ENCODE data around the gene SPON1.

SPON1 gene

GRCh38 chr11:14054116-14055107 lies 91.9 kb downstream of the SPON1 start:
- H3K9me3 ChIP-seq (ENCODE audit: control insufficient read depth, insufficient read depth, low read length), result no peaks in the 10 kb centered on the region; the same call in 1 of the 2 replicates
- no peak overlapping the region for H3K9ac ChIP-seq (ENCODE audit: low read depth, low read length)
- H3K36me3 ChIP-seq (ENCODE audit: insufficient read depth, low read length), result no peaks in the 10 kb centered on the region
- no peaks in the 10 kb centered on the region for H3K4me1 ChIP-seq (ENCODE audit: insufficient read depth, low read length)

GRCh38 chr11:14055936-14056335 lies 93.4 kb downstream of the SPON1 start:
- Histone ChIP-seq H3K4me1 (ENCODE audit: insufficient read depth, low read length) (0 out of 2 replicates have a peak, but pooled peaks cover 7% of the 10 kb centered on the region), H3K36me3 (ENCODE audit: insufficient read depth, low read length) (no peaks in the 10 kb centered on the region), H3K9ac (ENCODE audit: low read depth, low read length) (no peak overlapping the region), H3K9me3 (ENCODE audit: control insufficient read depth, insufficient read depth, low read length) (no peaks in the 10 kb centered on the region; the same call in 1 of the 2 replicates)

- no peaks in the 10 kb centered on the region for H3K36me3 ChIP-seq (ENCODE audit: insufficient read depth, low read length)
- H3K9me3 ChIP-seq (ENCODE audit: control insufficient read depth, insufficient read depth, low read length), result no peaks in the 10 kb centered on the region; the same call in 1 of the 2 replicates
- H3K9ac ChIP-seq (ENCODE audit: low read depth, low read length), result no peak overlapping the region
- H3K4me1 ChIP-seq (ENCODE audit: insufficient read depth, low read length), result peaks cover 11% of the 10 kb centered on the region; the same call in 1 of the 2 replicates
Observed at GRCh38 chr11:14058061-14058460, 95.5 kb downstream of the SPON1 start.

- Histone ChIP-seq H3K36me3 (ENCODE audit: insufficient read depth, low read length) (no peaks in the 10 kb centered on the region), H3K9me3 (ENCODE audit: control insufficient read depth, insufficient read depth, low read length) (no peaks in the 10 kb centered on the region), H3K4me1 (ENCODE audit: insufficient read depth, low read length) (peaks cover 11% of the 10 kb centered on the region; the same call in 1 of the 2 replicates), H3K9ac (ENCODE audit: low read depth, low read length) (no peak overlapping the region)
Observed at GRCh38 chr11:14059491-14059890, 97.0 kb downstream of the SPON1 start.

- H3K9ac ChIP-seq (ENCODE audit: low read depth, low read length), result no peak overlapping the region
- H3K4me1 ChIP-seq (ENCODE audit: insufficient read depth, low read length), result peaks cover 11% of the 10 kb centered on the region; the same call in 1 of the 2 replicates
- no peaks in the 10 kb centered on the region for H3K9me3 ChIP-seq (ENCODE audit: control insufficient read depth, insufficient read depth, low read length)
- no peaks in the 10 kb centered on the region for H3K36me3 ChIP-seq (ENCODE audit: insufficient read depth, low read length)
Observed at GRCh38 chr11:14061721-14062120, 99.2 kb downstream of the SPON1 start.

- H3K4me1 ChIP-seq (ENCODE audit: insufficient read depth, low read length), result peaks cover 6% of the 10 kb centered on the region; the same call in 1 of the 2 replicates
- no peaks in the 10 kb centered on the region for H3K9me3 ChIP-seq (ENCODE audit: control insufficient read depth, insufficient read depth, low read length)
- no peak overlapping the region for H3K9ac ChIP-seq (ENCODE audit: low read depth, low read length)
- H3K36me3 ChIP-seq (ENCODE audit: insufficient read depth, low read length), result no peaks in the 10 kb centered on the region
Observed at GRCh38 chr11:14065141-14065540, 102.6 kb downstream of the SPON1 start.

DNA sequence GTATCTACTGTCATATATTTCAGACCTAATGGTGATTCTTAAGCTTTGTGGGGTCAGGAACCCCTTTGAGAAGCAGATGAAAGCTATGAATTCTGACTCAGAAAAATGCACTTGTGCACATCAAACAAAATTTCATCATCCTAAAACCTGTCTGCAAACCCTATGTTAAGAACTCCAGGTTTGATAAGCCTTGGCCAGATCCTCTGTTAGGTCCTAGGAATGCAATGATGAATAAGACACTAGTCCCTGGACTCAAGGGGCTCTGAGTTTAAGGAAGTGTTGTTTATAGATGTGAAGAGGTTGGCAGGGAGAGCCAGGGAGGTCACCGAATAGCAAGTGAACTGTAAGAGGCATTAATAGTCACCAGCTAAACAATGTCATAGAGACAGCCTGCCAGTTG lies 103.2 kb downstream of the SPON1 start:
- Histone ChIP-seq H3K4me1 (ENCODE audit: insufficient read depth, low read length) (peaks cover 5% of the 10 kb centered on the region; the same call in 1 of the 2 replicates), H3K9ac (ENCODE audit: low read depth, low read length) (no peak overlapping the region), H3K36me3 (ENCODE audit: insufficient read depth, low read length) (no peaks in the 10 kb centered on the region), H3K9me3 (ENCODE audit: control insufficient read depth, insufficient read depth, low read length) (no peaks in the 10 kb centered on the region)

GRCh38 chr11:14067686-14068085 lies 105.2 kb downstream of the SPON1 start:
- H3K36me3 ChIP-seq (ENCODE audit: insufficient read depth, low read length), result no peaks in the 10 kb centered on the region
- no peaks in the 10 kb centered on the region for H3K9me3 ChIP-seq (ENCODE audit: control insufficient read depth, insufficient read depth, low read length)
- no peaks in the 10 kb centered on the region for H3K4me1 ChIP-seq (ENCODE audit: insufficient read depth, low read length)
- no peak overlapping the region for H3K9ac ChIP-seq (ENCODE audit: low read depth, low read length)

GRCh38 chr11:14070896-14071295 lies 108.4 kb downstream of the SPON1 start:
- Histone ChIP-seq H3K9ac (ENCODE audit: low read depth, low read length) (no peak overlapping the region), H3K9me3 (ENCODE audit: control insufficient read depth, insufficient read depth, low read length) (no peaks in the 10 kb centered on the region), H3K36me3 (ENCODE audit: insufficient read depth, low read length) (no peaks in the 10 kb centered on the region), H3K4me1 (ENCODE audit: insufficient read depth, low read length) (peaks cover 24% of the 10 kb centered on the region)

- no peaks in the 10 kb centered on the region for H3K9me3 ChIP-seq (ENCODE audit: control insufficient read depth, insufficient read depth, low read length)
- H3K4me1 ChIP-seq (ENCODE audit: insufficient read depth, low read length), result peaks cover 24% of the 10 kb centered on the region
- H3K9ac ChIP-seq (ENCODE audit: low read depth, low read length), result no peak overlapping the region
- H3K36me3 ChIP-seq (ENCODE audit: insufficient read depth, low read length), result no peaks in the 10 kb centered on the region
Observed at GRCh38 chr11:14073849-14074476, 111.4 kb downstream of the SPON1 start.

DNA sequence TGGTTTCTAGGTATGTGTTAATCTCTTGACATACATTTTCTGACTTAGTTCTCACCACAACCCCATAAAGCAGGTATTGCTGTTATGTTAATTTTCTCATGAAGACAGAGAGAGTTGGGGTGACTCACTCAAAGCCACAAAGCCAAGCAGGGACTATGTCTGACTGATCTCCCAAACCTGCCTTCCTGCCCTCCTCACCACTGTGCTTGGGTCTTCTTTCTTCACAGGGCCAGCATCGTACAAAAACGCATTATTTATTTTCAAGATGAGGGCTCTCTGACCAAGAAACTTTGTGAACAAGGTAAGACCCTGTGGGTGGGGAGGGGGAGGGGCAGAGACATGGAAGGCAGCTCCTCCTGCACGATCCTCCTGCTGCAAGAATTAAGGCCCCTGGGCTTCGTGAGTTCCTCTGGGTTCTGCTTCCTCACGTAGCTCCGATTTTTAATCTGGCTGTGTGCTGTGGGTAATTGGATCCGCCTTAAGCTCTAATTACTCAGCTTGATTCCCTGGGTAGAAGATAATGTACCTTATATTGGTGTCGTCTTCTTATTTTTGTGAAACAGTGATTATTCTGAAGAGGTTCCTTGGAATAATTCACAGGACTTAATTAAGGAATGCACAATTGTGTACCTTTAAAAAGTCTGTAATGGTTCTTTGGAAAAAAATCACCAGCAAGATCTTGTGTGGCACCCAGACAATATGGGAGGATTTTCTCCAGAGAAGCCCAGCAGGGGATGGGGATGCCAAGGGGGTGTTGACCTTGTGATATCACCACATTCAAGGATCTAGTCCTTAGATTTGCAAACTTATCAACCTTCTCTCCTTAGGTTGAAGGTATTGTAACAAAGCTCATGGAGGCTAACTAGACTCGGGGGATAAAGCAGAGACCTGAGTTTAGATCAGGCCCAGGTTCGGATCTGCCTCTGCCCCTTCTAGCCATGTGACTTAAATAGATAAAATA lies 112.9 kb downstream of the SPON1 start:
- H3K36me3 ChIP-seq (ENCODE audit: insufficient read depth, low read length), result no peaks in the 10 kb centered on the region
- no peaks in the 10 kb centered on the region for H3K9me3 ChIP-seq (ENCODE audit: control insufficient read depth, insufficient read depth, low read length)
- H3K9ac ChIP-seq (ENCODE audit: low read depth, low read length), result no peak overlapping the region
- H3K4me1 ChIP-seq (ENCODE audit: insufficient read depth, low read length), result peaks cover 24% of the 10 kb centered on the region

DNA sequence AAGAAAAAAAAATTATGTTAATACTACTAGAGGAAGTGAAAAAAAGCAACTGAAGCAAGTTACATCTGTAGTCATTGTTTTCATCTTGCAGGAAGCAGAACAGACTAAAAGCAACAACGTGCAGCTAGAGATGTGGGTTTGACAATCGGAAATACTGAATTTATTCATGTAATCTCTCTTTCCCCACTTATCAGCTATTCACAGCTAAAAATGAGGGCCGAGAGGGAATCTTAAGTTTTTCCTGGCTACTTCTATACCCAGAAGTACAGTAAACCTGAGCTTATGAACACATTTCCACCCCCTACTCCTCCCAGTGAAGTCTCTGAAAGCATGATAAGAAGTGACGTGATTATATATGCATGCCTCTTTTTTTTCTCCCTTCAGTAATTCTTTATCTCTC lies 116.5 kb downstream of the SPON1 start:
- Histone ChIP-seq H3K9ac (ENCODE audit: low read depth, low read length) (no peak overlapping the region), H3K9me3 (ENCODE audit: control insufficient read depth, insufficient read depth, low read length) (no peaks in the 10 kb centered on the region), H3K36me3 (ENCODE audit: insufficient read depth, low read length) (no peaks in the 10 kb centered on the region), H3K4me1 (ENCODE audit: insufficient read depth, low read length) (peaks cover 18% of the 10 kb centered on the region)

GRCh38 chr11:14079797-14080196 lies 117.3 kb downstream of the SPON1 start:
- H3K36me3 ChIP-seq (ENCODE audit: insufficient read depth, low read length), result no peaks in the 10 kb centered on the region
- no peaks in the 10 kb centered on the region for H3K9me3 ChIP-seq (ENCODE audit: control insufficient read depth, insufficient read depth, low read length)
- peaks cover 10% of the 10 kb centered on the region for H3K4me1 ChIP-seq (ENCODE audit: insufficient read depth, low read length)
- no peak overlapping the region for H3K9ac ChIP-seq (ENCODE audit: low read depth, low read length)

All from ES-I3 (cell line).